ENCODE data around the gene CLCN7.
"Not testable (repeated sequence)": the region's sequence is repeated elsewhere in the genome, so short reads cannot be mapped to it uniquely, and the experiment has no call there.

Gene CLCN7

GRCh38 chr16:1443980-1444729, 30.7 kb downstream of the CLCN7 start, which contains the start of gene CCDC154:
TSS of gene CCDC154 (minus strand) at chr16:1444556. CDS start at chr16:1444322, 234 bp downstream.
- no peak for DNase-seq

- DNase-seq: no peak
These were observed 31.3 kb downstream of the CLCN7 start for GRCh38 chr16:1443403-1443973.

GRCh38 chr16:1442697-1443096, 32.1 kb downstream of the CLCN7 start:
- no peak for DNase-seq

- DNase-seq: no peak
These were observed 33.4 kb downstream of the CLCN7 start for GRCh38 chr16:1441391-1441829.

- DNase-seq: not testable (repeated sequence)
These were observed 35.1 kb downstream of the CLCN7 start for GRCh38 chr16:1439699-1440074.

GRCh38 chr16:1439058-1439698, 35.6 kb downstream of the CLCN7 start:
- DNase-seq: no peak

GRCh38 chr16:1438229-1439057, 36.4 kb downstream of the CLCN7 start:
- no peak for DNase-seq

- no peak for DNase-seq
These were observed 37.2 kb downstream of the CLCN7 start for GRCh38 chr16:1437606-1438005.

- no peak for DNase-seq
These were observed 38.0 kb downstream of the CLCN7 start for GRCh38 chr16:1436731-1437355.

- DNase-seq: no peak
These were observed 38.7 kb downstream of the CLCN7 start for GRCh38 chr16:1435921-1436697.

- DNase-seq: no peak
These were observed 39.9 kb downstream of the CLCN7 start for GRCh38 chr16:1434644-1435592.

GRCh38 chr16:1433756-1434155, 41.1 kb downstream of the CLCN7 start:
- DNase-seq: no peak

- DNase-seq: no peak
These were observed 41.6 kb downstream of the CLCN7 start for GRCh38 chr16:1433263-1433560.

GRCh38 chr16:1432388-1433262, 42.2 kb downstream of the CLCN7 start:
- DNase-seq: peak; percentile 30 to 35

GRCh38 chr16:1431497-1432270, 43.1 kb downstream of the CLCN7 start:
- DNase-seq: no peak

- no peak for DNase-seq
These were observed 43.9 kb downstream of the CLCN7 start, which contains the start of gene PERCC1 for GRCh38 chr16:1430759-1431496. TSS of gene PERCC1 (plus strand) at chr16:1431078. CDS start at chr16:1432594, 1,516 bp downstream.

- DNase-seq: no peak
These were observed 44.5 kb downstream of the CLCN7 start for GRCh38 chr16:1430214-1430758.

- DNase-seq: no peak
These were observed 45.2 kb downstream of the CLCN7 start for GRCh38 chr16:1429631-1430030.

Measured in activated T-cell treated with anti-CD3 and anti-CD28 coated beads, Interleukin-2, amount 50 U/mL, for 48 hours (primary cell).